Left lung (tissue), 10 donors: Measurements from ENCODE around the gene FCN1. TPM values are rescaled to one million over a fixed set of nuclear protein-coding genes. Genes with fewer than 3 reads are reported as not detected.

Source experiments
- ATAC-seq: fragments of 200-7000 bp; cut with Tn5 transposase; one replicate; pipeline ENCODE4 v1.9.1; 2020; ENCODE audit warnings: moderate library complexity
- DNase-seq, 4 donors: peaks; one replicate each; pipeline ENCODE4 v3.0.0-alpha.2; 2013 to 2020
- H3K27ac ChIP-seq, 2 donors: fragments of 200-600 bp; sonication (generic) in 1 of 2; one replicate each; pipeline versions ENCODE4 v1.5.0 to v1.8.0; 2020 to 2021
- H3K27me3 ChIP-seq, 2 donors: fragments of 200-600 bp; sonication (generic) in 1 of 2; one replicate each; pipeline versions ENCODE4 v1.5.0 to v1.8.0; 2020 to 2021
- H3K36me3 ChIP-seq, 2 donors: fragments of 200-600 bp; sonication (generic) in 1 of 2; one replicate each; pipeline versions ENCODE4 v1.5.0 to v1.8.0; 2020 to 2021
- H3K4me1 ChIP-seq, 2 donors: fragments of 200-600 bp; one replicate each; pipeline ENCODE4 v1.8.0; 2021
- H3K4me3 ChIP-seq, 2 donors: fragments of 200-600 bp; sonication (generic) in 1 of 2; one replicate each; pipeline versions ENCODE4 v1.5.0 to v1.8.0; 2020 to 2021; ENCODE audit warnings: mild to moderate bottlenecking in 1 of 2
- H3K9me3 ChIP-seq, 2 donors: fragments of 200-600 bp; sonication (generic) in 1 of 2; one replicate each; pipeline versions ENCODE4 v1.5.0 to v1.8.0; 2020 to 2021
- intact Hi-C, 2 donors: fragments of 100-400 bp; cut with DNase I; formaldehyde crosslinking; loops; one replicate each; pipeline versions ENCODE4 v1.11.2 to v1.14.2; 2022
- polyA plus RNA-seq, 6 donors: library from polyadenylated mRNA; unstranded; fragments of 120-200 nt; gene quantifications; one replicate each; pipeline ENCODE4 v1.2.1, GENCODE V29; 2013; ENCODE audit not compliant: insufficient read length in 6 of 6
- total RNA-seq, 2 donors: library from RNA; stranded (reverse); fragmentation: NEBNext Ultra II Directional; extraction: Animal tissue kit (Norgen Biotek cat#: 25700); gene quantifications; one replicate each; pipeline ENCODE4 v1.2.1, GENCODE V29; 2021
- TF ChIP-seq, protein P1 (sequence below), 2 donors: fragments of 200-600 bp; sonication (generic) in 1 of 2; IDR thresholded peaks; one replicate each; pipeline versions ENCODE4 v1.5.0 to v1.8.0; 2021; ENCODE audit warnings: antibody characterized with exemption in 2 of 2
- donor health status: DM: no; HTN: yes; CAD: no.
- donor health status: DM: no; HTN: no; CAD: no.

The FCN1 gene
- total and polyA plus RNA-seq, 8 donors, result 3.4 to 72.1 (median 5.7) TPM

DNA sequence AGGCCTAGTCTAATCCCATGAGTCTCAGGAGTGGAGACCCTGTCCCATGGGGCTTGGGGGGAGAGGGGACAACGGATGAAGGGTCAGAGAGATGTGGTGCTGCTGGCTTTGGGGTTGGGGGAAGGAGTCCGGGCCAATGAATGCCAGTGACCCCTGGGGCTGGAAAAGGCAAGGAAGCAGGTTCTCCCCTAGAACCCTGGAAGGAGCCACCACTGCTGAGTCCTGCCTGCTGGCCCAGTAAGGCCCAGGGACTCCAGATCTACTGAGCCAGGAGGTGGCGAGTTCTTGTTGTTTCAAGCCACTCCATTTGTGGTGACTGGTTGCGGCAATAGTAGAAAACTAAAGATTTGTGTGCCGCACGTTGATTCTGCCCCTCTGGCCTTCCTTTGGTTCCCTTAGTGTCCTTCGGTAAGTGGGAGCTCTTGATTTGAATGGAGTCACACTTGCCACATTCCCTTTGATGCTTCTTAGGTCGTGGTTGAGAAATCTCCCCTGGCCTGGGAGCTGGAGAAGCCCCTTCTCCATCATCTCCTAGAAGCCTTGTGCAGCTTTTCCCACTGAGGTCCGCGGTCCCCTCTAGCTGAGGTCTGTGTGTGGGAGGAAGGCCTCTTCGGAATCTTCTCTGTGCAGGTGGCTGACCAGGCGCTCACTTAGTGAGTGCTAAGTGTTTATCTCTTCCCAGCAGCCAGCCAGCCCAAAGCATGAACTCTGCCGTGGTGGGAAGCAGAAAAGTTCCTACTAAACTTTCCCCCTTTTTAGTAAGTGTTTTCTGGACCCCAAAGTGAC lies 9.0 kb downstream of the FCN1 start:
- Histone ChIP-seq H3K4me1 (no peaks in the 10 kb centered on the region), H3K27ac (no peak overlapping the region), H3K36me3 (peaks cover 0 to 38% of the 10 kb centered on the region in 2 donors), H3K4me3 (no peak overlapping the region), H3K27me3 (peaks cover 0 to 7% of the 10 kb centered on the region in 2 donors), H3K9me3 (no peaks in the 10 kb centered on the region)
- TF ChIP-seq, protein P1, sequence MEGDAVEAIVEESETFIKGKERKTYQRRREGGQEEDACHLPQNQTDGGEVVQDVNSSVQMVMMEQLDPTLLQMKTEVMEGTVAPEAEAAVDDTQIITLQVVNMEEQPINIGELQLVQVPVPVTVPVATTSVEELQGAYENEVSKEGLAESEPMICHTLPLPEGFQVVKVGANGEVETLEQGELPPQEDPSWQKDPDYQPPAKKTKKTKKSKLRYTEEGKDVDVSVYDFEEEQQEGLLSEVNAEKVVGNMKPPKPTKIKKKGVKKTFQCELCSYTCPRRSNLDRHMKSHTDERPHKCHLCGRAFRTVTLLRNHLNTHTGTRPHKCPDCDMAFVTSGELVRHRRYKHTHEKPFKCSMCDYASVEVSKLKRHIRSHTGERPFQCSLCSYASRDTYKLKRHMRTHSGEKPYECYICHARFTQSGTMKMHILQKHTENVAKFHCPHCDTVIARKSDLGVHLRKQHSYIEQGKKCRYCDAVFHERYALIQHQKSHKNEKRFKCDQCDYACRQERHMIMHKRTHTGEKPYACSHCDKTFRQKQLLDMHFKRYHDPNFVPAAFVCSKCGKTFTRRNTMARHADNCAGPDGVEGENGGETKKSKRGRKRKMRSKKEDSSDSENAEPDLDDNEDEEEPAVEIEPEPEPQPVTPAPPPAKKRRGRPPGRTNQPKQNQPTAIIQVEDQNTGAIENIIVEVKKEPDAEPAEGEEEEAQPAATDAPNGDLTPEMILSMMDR (IDR thresholded peaks at IDR 0.05), result no peak
- no peak for DNase-seq
- intact Hi-C loops, result no loop called here
- ATAC-seq, result no peak

GRCh38 chr9:134902936-134903335 lies 14.8 kb downstream of the FCN1 start:
- H3K36me3 ChIP-seq, result no peaks in the 10 kb centered on the region
- intact Hi-C loops, result no loop called here
- H3K4me3 ChIP-seq, result no peak overlapping the region
- peaks cover 0 to 10% of the 10 kb centered on the region in 2 donors for H3K9me3 ChIP-seq
- no peak overlapping the region for H3K27ac ChIP-seq
- H3K27me3 ChIP-seq, result no peaks in the 10 kb centered on the region
- DNase-seq (no peak), ATAC-seq (no peak)
- no peaks in the 10 kb centered on the region for H3K4me1 ChIP-seq
- TF ChIP-seq, protein P1 (IDR thresholded peaks at IDR 0.05), result no peak

DNA sequence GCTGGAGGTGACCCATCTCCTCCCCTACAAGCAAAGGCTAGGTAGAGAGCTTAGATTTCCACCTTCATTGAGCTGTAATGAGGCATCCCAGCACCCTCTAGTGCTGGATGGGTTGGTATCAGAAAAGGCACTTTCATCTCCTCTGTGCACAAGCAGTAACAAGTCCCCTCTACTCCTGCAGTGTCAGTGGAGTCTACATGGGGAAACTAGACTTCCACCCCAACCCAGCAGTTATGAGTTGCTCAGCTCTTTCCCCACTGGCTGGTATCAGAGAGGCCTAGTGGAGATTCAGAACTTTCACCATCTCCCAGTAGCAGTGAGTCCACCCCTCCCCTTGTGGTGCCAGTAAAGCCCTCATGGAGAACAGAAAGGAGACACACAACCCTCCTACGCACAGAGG lies 17.9 kb downstream of the FCN1 start:
- Histone ChIP-seq H3K27ac (no peak overlapping the region), H3K9me3 (peaks cover 0 to 10% of the 10 kb centered on the region in 2 donors), H3K27me3 (no peaks in the 10 kb centered on the region), H3K4me1 (peaks cover 0 to 10% of the 10 kb centered on the region in 2 donors), H3K4me3 (no peak overlapping the region), H3K36me3 (no peaks in the 10 kb centered on the region)
- DNase-seq, result no peak
- TF ChIP-seq, protein P1 (IDR thresholded peaks at IDR 0.05), result no peak
- no peak for ATAC-seq
- intact Hi-C loops, result no loop called here

- ATAC-seq (no peak), DNase-seq (no peak)
- intact Hi-C loops, result no loop called here
- H3K9me3 ChIP-seq, result peaks cover 0 to 10% of the 10 kb centered on the region in 2 donors
- no peak overlapping the region for H3K27ac ChIP-seq
- no peak overlapping the region for H3K4me3 ChIP-seq
- H3K4me1 ChIP-seq, result peaks cover 0 to 10% of the 10 kb centered on the region in 2 donors
- no peaks in the 10 kb centered on the region for H3K27me3 ChIP-seq
- TF ChIP-seq, protein P1 (IDR thresholded peaks at IDR 0.05), result no peak
- H3K36me3 ChIP-seq, result no peaks in the 10 kb centered on the region
These were observed 18.5 kb downstream of the FCN1 start for GRCh38 chr9:134899168-134899567.

- Histone ChIP-seq H3K4me1 (peaks cover 0 to 10% of the 10 kb centered on the region in 2 donors), H3K27ac (no peak overlapping the region), H3K9me3 (peaks cover 0 to 10% of the 10 kb centered on the region in 2 donors), H3K27me3 (no peaks in the 10 kb centered on the region), H3K4me3 (no peak overlapping the region), H3K36me3 (no peaks in the 10 kb centered on the region)
- TF ChIP-seq, protein P1 (IDR thresholded peaks at IDR 0.05), result no peak
- ATAC-seq (no peak), DNase-seq (no peak)
- intact Hi-C loops, result no loop called here
These were observed 19.4 kb downstream of the FCN1 start for GRCh38 chr9:134898319-134898718.
